ENCODE measurements around the gene RBBP8NL. TPM values are rescaled to one million over a fixed set of nuclear protein-coding genes. Genes with fewer than 3 reads are reported as not detected.

RBBP8NL gene
- total and polyA plus RNA-seq, 9 of the 15 experiments (the other 6 are each of a cell fraction or from before 2014, with no cell fraction given) = not detected

GRCh38 chr20:62418709-62419487 lies 8.4 kb downstream of the RBBP8NL start:
- POLR2A ChIA-PET = interaction anchor here (0.7 to 1.3 kb wide), 4 partner anchors 14 to 823 kb away, joined by 3 to 5 read pairs (median 3); no protein-coding TSS in a partner anchor
- peaks cover 8 to 90% of the 10 kb centered on the region in 2 experiments; a peak in 4 of 5 replicates for H3K4me1 ChIP-seq (replicated peaks in 1 of 2; ENCODE audit: control insufficient read depth in 2 of 2, insufficient read depth in 2 of 2, low read length in 2 of 2)
- no peak overlapping the region for H2AFZ ChIP-seq (ENCODE audit: low read depth, low read length)
- 18% methylated on average over 17 of the region's 19 CpGs for WGBS (ENCODE audit: insufficient coverage, low coverage, missing lambda C conversion rate)
- ATAC-seq (peak; percentile 56), FAIRE-seq (no peak), DNase-seq (ENCODE audit: extremely low read depth in 1 of 4, low spot score in 3 of 4) (peak; percentile 53 to 78 (median 73))
- in situ Hi-C loops (cut with MboI) = loop anchor here (5.0 to 10.0 kb wide), 2 partner anchors 73 to 196 kb away; no protein-coding TSS in a partner anchor
- H3K27ac ChIP-seq (ENCODE audit: extremely low read depth, low read depth, low read length) = no peak overlapping the region
- H4K20me1 ChIP-seq (replicated peaks; ENCODE audit: control insufficient read depth, insufficient read depth, low read length) = 0 out of 2 replicates have a peak, but pooled peaks cover 10% of the 10 kb centered on the region
- intact Hi-C loops (cut with micrococcal nuclease) = no loop called here
- no peak overlapping the region for H3K4me3 ChIP-seq
- no peaks in the 10 kb centered on the region for H3K79me2 ChIP-seq (ENCODE audit: control insufficient read depth, insufficient read depth, low read length)
- BruUV-seq (replicated peaks) = no TSS peak
- CTCF ChIA-PET (ENCODE audit: low intra/inter-chr PET ratio) = no interaction called here
- no peaks in the 10 kb centered on the region for H3K9me3 ChIP-seq (replicated peaks; ENCODE audit: control insufficient read depth, insufficient read depth, low read depth, low read length)
- no peak overlapping the region for H3K4me2 ChIP-seq (ENCODE audit: insufficient read depth, low read length)
- H3K27me3 ChIP-seq (ENCODE audit: control insufficient read depth in 2 of 2, insufficient read depth in 2 of 2, low read length in 2 of 2) = peaks cover 10 to 45% of the 10 kb centered on the region in 2 experiments; a peak in 4 of 5 replicates
- peak overlapping the region in 1 of 2 experiments; percentile 8; a peak in 2 of 4 replicates for H3K9ac ChIP-seq (ENCODE audit: insufficient read depth in 1 of 2, low read depth in 2 of 2, low read length in 2 of 2)
- H3K36me3 ChIP-seq (ENCODE audit: control insufficient read depth, insufficient read depth, low read length) = no peaks in the 10 kb centered on the region
- peaks cover 3% of the 10 kb centered on the region for H3K9me1 ChIP-seq (ENCODE audit: control insufficient read depth, insufficient read depth, low read length)
- TF ChIP-seq BHLHE40 (IDR thresholded peaks at IDR 0.05; ENCODE audit: low read length) (no peak), ZBTB7A (IDR thresholded peaks at IDR 0.05; ENCODE audit: borderline replicate concordance, control insufficient read depth, low read depth, low read length) (peak; percentile 88), CBFA2T3 (IDR thresholded peaks at IDR 0.05) (peak; percentile 64), MYBL2 (IDR thresholded peaks at IDR 0.05; ENCODE audit: low read depth) (no peak), MYBL2 (CRISPR knock-in tag; IDR thresholded peaks at IDR 0.05; ENCODE audit: borderline replicate concordance) (no peak), ZNF407 (IDR thresholded peaks at IDR 0.05; ENCODE audit: low read depth) (no peak), CBFA2T2 (conservative IDR thresholded peaks at IDR 0.05) (peak; percentile 34; the same call in 1 of the 2 replicates), ETS1 (conservative IDR thresholded peaks at IDR 0.05; ENCODE audit: control insufficient read depth, low read depth, low read length) (no peak), YY1 (IDR thresholded peaks at IDR 0.05; ENCODE audit: borderline replicate concordance in 1 of 3, control insufficient read depth in 1 of 3, extremely low read depth in 1 of 3, insufficient read depth in 3 of 3, insufficient read length in 1 of 3, insufficient replicate concordance in 2 of 3, low read depth in 1 of 3, low read length in 2 of 3) (peak in 1 of 3 experiments; percentile 74), TCF3 (CRISPR knock-in tag; IDR thresholded peaks at IDR 0.05) (peak; percentile 61), MXI1 (IDR thresholded peaks at IDR 0.05; ENCODE audit: low read depth, low read length) (no peak)

Measured in K562 (cell line).